Duodenal mucosa (tissue), 2 donors: ENCODE results near the gene NCOA7.
"Not testable (repeated sequence)": the region's sequence is repeated elsewhere in the genome, so short reads cannot be mapped to it uniquely, and the experiment has no call there.

ENCODE experiments used
- H3K27ac ChIP-seq: one replicate; pipeline ENCODE4 v1.7.0; 2013; ENCODE audit warnings: low read depth, low read length
- H3K27me3 ChIP-seq, 2 donors: one replicate each; pipeline ENCODE4 v1.7.0; 2013; ENCODE audit warnings: low read length in 2 of 2, control low read depth in 1 of 2; ENCODE audit not compliant: insufficient read depth in 2 of 2, control insufficient read depth in 1 of 2
- H3K36me3 ChIP-seq, 2 donors: one replicate each; pipeline ENCODE4 v1.7.0; 2013; ENCODE audit warnings: low read length in 2 of 2, control low read depth in 1 of 2; ENCODE audit not compliant: insufficient read depth in 2 of 2, control insufficient read depth in 1 of 2
- H3K4me1 ChIP-seq, 2 donors: one replicate each; pipeline ENCODE4 v1.7.0; 2013; ENCODE audit warnings: low read length in 2 of 2, control low read depth in 1 of 2; ENCODE audit not compliant: insufficient read depth in 2 of 2, control insufficient read depth in 1 of 2
- H3K4me3 ChIP-seq, 2 donors: one replicate each; pipeline ENCODE4 v1.7.0; 2013; ENCODE audit warnings: low read length in 2 of 2, low read depth in 1 of 2
- H3K9ac ChIP-seq, 2 donors: one replicate each; pipeline ENCODE4 v1.7.0; 2013; ENCODE audit warnings: low read length in 2 of 2, low read depth in 1 of 2
- H3K9me3 ChIP-seq, 2 donors: one replicate each; pipeline ENCODE4 v1.7.0; 2013; ENCODE audit warnings: low read length in 2 of 2, control low read depth in 1 of 2; ENCODE audit not compliant: control insufficient read depth in 1 of 2

Gene NCOA7

DNA sequence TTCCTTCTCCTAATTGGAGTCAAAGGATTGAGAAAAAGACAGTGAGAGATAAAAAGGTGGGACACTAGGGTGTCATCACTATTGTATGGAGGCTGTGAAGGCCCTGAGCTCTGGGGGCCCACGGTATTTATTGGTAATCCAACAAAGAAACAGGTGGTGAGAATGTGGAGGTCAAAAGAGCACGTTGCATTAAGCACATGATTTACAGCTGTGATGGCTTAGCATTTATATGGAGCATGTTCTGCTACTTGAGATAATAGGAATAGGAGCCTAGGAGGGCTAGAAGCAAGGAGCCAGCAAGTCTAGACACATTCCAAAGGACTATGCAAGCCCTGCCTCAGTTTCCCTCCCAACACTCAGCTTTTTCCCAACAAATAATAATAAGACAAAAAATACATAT is 121.7 kb downstream of the NCOA7 start:
- Histone ChIP-seq H3K36me3 (peaks cover 4 to 19% of the 10 kb centered on the region in 2 donors), H3K4me1 (peaks cover 13 to 29% of the 10 kb centered on the region in 2 donors)
- not testable (repeated sequence) for H3K4me3 ChIP-seq, H3K9ac ChIP-seq, H3K27ac ChIP-seq, H3K9me3 ChIP-seq, H3K27me3 ChIP-seq

DNA sequence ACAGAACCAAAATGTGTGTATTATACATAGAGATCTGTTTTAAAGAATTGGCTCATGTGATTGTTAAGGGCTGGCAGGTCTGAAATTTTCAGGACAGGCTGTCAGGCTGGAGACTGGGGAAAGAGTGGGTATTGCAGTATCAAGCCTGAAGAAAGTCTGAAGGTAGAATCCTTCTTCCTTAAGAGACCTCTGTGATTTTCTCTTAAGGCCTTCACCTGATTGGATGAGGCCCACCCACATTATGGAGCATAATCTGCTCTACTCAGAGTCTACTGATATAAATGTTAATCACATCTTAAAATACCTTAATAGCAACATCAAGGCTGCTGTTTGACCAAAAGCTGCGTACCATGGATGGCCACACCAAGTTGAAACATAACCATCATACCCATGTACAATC is 122.4 kb downstream of the NCOA7 start:
- Histone ChIP-seq H3K4me1 (peaks cover 18 to 34% of the 10 kb centered on the region in 2 donors), H3K36me3 (peaks cover 4 to 22% of the 10 kb centered on the region in 2 donors), H3K9ac (no peak overlapping the region)

DNA sequence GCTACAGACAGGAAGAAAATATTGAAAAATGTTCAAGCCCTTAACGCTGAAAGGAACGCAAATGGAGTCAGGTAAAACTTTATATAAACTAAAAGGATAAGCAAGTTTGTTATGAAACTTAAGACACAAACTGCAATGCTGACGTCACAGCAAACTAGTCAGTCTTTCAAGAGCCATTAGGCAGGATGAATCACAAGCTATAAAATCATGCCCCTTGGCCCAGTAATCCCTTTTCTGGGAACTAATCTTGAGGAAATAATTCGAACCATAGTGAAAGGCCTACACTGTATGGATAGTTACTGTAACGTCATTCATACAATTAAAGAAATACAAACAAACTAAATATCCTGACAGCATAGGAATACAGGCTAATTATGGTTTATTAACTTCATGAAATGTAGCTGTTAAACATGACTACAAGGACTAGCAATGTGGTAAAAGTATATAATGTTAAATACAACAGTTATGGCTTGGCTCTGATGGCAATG is 123.1 kb downstream of the NCOA7 start:
- Histone ChIP-seq H3K27ac (no peak overlapping the region), H3K36me3 (peaks cover 4 to 22% of the 10 kb centered on the region in 2 donors), H3K27me3 (no peaks in the 10 kb centered on the region), H3K9ac (peak overlapping the region in 1 of 2 donors; percentile 20), H3K4me1 (peaks cover 24 to 42% of the 10 kb centered on the region in 2 donors), H3K4me3 (no peak overlapping the region), H3K9me3 (no peaks in the 10 kb centered on the region)

More for the DNA sequence above, 122.4 kb downstream of the NCOA7 start:
- Histone ChIP-seq H3K27me3 (no peaks in the 10 kb centered on the region), H3K9me3 (no peaks in the 10 kb centered on the region), H3K4me3 (no peak overlapping the region), H3K27ac (no peak overlapping the region)

DNA sequence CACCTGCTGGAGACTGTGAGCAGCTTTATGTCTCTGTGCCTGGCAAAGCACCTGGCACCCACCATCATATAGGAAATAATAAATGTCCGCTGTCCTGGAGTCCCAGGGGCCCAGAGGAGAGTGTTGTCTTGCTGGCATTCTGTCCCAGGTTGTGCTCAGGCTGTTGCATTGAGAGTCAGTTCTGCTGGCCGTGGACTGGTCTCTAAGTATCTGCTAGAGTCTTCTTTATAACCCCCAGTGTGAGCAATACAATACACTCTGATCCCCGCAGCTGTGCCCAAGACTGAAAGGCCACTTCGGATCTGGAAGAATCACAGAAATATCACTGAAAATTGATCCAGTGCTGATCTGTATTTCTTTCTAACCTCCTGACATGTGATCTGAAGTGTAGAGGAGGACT is 127.5 kb downstream of the NCOA7 start:
- peak overlapping the region; percentile 76 to 78 for H3K4me3 ChIP-seq
- peaks cover 15 to 43% of the 10 kb centered on the region in 2 donors for H3K36me3 ChIP-seq

DNA sequence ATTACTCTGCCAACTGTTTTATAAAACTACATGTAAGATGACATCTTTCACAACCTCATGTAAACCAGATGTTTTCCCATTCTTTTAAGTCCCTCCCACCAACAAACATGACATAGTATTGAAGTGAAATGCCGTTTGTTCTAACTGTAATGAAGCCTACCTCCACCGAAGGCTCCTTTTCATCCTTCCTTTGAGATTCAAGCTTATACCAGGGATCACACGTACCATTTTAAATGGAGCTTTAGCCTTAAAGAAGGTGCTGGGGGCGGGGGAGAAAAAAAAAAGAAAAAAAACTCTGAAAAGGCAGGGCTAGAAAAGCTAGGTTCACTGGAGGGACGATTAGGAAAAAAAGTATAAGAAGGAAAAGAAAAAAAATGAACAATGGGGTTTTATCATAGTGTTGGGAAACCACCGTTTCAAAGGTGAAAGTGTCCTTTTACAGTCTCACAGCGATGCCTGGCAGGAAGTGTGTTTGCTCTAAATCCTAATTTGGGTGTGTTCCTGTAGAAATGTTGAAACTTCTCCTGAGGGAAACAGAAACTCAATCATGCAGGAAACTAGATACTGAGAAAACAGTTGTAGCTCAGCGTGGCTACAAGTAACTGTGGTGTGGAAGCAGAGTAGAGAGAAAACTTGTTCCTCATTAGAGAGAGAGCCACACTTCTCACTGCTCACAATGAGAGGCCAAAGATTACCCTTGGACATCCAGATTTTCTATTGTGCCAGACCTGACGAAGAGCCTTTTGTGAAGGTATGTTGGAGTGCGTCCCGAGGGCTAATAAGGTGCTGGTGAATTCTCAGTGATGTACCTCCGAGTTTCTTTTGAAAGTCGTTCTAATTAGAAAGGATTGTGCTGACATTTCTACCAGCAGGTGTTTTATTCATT is 128.2 kb downstream of the NCOA7 start:
- peaks cover 20 to 49% of the 10 kb centered on the region in 2 donors for H3K36me3 ChIP-seq
- peak overlapping the region; percentile 79 for H3K27ac ChIP-seq
- peak overlapping the region; percentile 76 to 78 for H3K4me3 ChIP-seq
- H3K9ac ChIP-seq: peak overlapping the region; percentile 51 to 95
- no peaks in the 10 kb centered on the region for H3K9me3 ChIP-seq
- H3K27me3 ChIP-seq: no peaks in the 10 kb centered on the region
- peaks cover 33 to 34% of the 10 kb centered on the region in 2 donors for H3K4me1 ChIP-seq

More for the DNA sequence above, 127.5 kb downstream of the NCOA7 start:
- no peaks in the 10 kb centered on the region for H3K27me3 ChIP-seq
- peak overlapping the region; percentile 51 to 95 for H3K9ac ChIP-seq
- peaks cover 31 to 33% of the 10 kb centered on the region in 2 donors for H3K4me1 ChIP-seq
- no peaks in the 10 kb centered on the region for H3K9me3 ChIP-seq
- H3K27ac ChIP-seq: peak overlapping the region; percentile 57

DNA sequence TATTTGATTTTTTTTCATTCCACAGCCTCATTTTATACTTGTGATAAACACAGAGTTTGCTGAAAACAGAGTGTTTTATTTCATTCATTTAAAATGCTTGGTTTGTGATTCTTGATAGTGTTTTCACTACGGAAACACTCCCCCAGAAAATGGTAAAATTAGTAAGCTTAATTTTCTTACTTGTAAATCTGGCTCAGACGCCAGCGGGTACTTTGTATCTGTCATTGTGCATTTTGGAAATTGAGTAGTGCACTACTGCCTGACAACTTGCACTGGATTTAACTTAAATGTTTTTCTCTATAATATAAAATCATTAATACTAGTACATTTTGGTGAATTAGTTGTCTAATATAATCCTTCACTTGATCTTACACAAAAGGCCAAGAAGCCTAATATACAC is 128.9 kb downstream of the NCOA7 start:
- Histone ChIP-seq H3K9me3 (no peaks in the 10 kb centered on the region), H3K27ac (peak overlapping the region; percentile 79), H3K27me3 (no peaks in the 10 kb centered on the region), H3K4me3 (peak overlapping the region; percentile 76 to 78), H3K36me3 (peaks cover 20 to 56% of the 10 kb centered on the region in 2 donors), H3K9ac (peak overlapping the region; percentile 51 to 95), H3K4me1 (peaks cover 33 to 36% of the 10 kb centered on the region in 2 donors)

DNA sequence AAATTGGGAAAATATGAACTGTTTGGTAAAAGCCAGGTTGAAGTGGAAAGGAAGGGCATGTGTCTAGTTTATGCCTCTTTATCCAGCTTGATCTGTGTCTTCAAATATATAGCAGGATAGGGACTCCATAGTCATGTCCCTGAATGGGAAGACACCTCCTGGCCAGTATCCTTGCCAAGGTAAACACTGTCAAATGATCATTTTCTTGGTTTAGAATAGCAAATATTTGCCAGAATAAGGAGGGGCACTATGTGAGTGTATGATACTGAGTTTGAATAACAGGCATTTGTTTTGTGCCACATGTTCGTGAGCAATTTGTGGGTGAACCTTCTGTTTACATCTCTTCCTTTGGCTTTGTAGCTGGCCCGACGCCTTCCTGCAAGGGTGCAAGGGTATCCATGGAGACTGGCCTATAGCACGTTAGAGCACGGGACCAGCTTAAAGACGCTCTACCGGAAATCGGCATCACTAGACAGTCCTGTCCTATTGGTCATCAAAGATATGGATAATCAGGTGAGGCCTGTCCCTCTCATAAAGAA is 131.6 kb downstream of the NCOA7 start:
- peaks cover 33 to 38% of the 10 kb centered on the region in 2 donors for H3K4me1 ChIP-seq
- no peak overlapping the region for H3K4me3 ChIP-seq

DNA sequence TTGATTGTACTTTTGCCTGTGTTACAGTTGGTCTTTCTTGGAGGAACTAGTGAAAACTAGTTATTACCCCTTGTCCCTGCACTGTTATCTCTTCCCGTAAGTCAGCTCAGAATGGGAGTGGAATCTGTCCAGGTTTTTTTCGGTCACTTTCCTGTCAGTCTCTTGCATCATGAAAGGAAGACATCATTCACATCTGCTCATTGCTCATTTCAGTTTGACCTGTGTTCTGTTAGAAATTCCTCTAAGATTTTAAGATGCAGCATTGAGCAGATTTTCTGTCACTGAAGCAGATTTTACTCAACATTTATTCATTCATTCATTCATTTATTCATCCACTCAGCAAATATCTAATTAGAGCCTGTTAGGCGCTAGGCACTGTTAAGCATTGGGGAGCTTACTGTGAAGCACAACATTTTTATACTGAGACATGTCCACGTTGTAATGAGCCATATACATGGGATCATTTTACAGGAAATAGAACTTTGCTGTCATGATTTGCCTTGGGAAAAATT is 132.7 kb downstream of the NCOA7 start:
- Histone ChIP-seq H3K4me3 (peak overlapping the region in 1 of 2 donors; percentile 30), H3K4me1 (peaks cover 25 to 29% of the 10 kb centered on the region in 2 donors), H3K27ac (no peak overlapping the region), H3K9me3 (no peaks in the 10 kb centered on the region), H3K9ac (no peak overlapping the region), H3K36me3 (peaks cover 33 to 54% of the 10 kb centered on the region in 2 donors), H3K27me3 (no peaks in the 10 kb centered on the region)

More for the DNA sequence above, 131.6 kb downstream of the NCOA7 start:
- no peak overlapping the region for H3K9ac ChIP-seq
- no peaks in the 10 kb centered on the region for H3K27me3 ChIP-seq
- H3K9me3 ChIP-seq: no peaks in the 10 kb centered on the region
- H3K36me3 ChIP-seq: peaks cover 27 to 51% of the 10 kb centered on the region in 2 donors
- no peak overlapping the region for H3K27ac ChIP-seq

DNA sequence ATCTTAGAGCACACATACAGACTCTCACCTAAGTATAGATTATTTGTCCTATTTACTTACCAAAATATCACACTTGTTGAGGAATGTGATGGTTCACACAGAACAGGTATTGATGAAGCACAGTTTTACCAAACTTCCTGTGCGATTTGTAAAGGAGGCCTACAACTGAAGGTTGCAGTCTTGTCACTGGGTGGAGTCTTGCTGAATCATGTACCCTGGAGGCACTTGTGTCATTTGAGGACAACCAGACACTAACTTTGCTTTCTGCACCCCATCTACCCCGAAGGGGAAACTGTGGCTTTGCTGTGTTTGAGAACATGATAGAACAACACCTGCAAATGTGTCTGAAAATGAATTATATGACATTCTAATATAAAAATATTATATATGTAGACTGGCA is 133.4 kb downstream of the NCOA7 start:
- H3K27me3 ChIP-seq: no peaks in the 10 kb centered on the region
- no peak overlapping the region for H3K4me3 ChIP-seq
- H3K4me1 ChIP-seq: peaks cover 22 to 23% of the 10 kb centered on the region in 2 donors
- no peaks in the 10 kb centered on the region for H3K9me3 ChIP-seq
- H3K27ac ChIP-seq: no peak overlapping the region
- H3K36me3 ChIP-seq: peaks cover 33 to 60% of the 10 kb centered on the region in 2 donors
- no peak overlapping the region for H3K9ac ChIP-seq
